Lower leg skin (tissue), 3 donors: ENCODE measurements around the gene ATAD5.

Experiments used
- CTCF ChIP-seq, 3 donors: fragments of 450-650 bp; IDR thresholded peaks; one replicate each; pipeline ENCODE4 v1.5.1; 2016; ENCODE audit warnings: antibody characterized with exemption in 3 of 3, mild to moderate bottlenecking in 3 of 3, moderate library complexity in 2 of 3
- POLR2A ChIP-seq, 2 donors: fragments of 450-650 bp; IDR thresholded peaks; one replicate each; pipeline ENCODE4 v1.6.1; 2016 to 2017; ENCODE audit warnings: antibody characterized with exemption in 2 of 2, mild to moderate bottlenecking in 1 of 2, moderate library complexity in 1 of 2

GRCh38 chr17:30917050-30917449, 85.3 kb downstream of the ATAD5 start:
- no peak for TF ChIP-seq POLR2A (IDR thresholded peaks at IDR 0.05)
- TF ChIP-seq CTCF (IDR thresholded peaks at IDR 0.05): no peak
